Measurements from ENCODE around the gene HEXB. TPM values are rescaled to one million over a fixed set of nuclear protein-coding genes. Genes with fewer than 3 reads are reported as not detected.

HEXB gene
- polyA plus RNA-seq, 1 experiment: 246 TPM

GRCh38 chr5:74766418-74766848, 81.4 kb downstream of the HEXB start:
- no peak for DNase-seq (ENCODE audit: low read depth, low spot score)
- H3K27ac ChIP-seq (ENCODE audit: low read depth, low read length): no peak overlapping the region
- POLR2A ChIA-PET: interaction anchor here (0.7 to 1.0 kb wide), 3 partner anchors 10 to 570 kb away, joined by 3 to 4 read pairs (median 4); partner anchors contain the start of genes HEXB and HMGCR
- TF ChIP-seq, protein P1, sequence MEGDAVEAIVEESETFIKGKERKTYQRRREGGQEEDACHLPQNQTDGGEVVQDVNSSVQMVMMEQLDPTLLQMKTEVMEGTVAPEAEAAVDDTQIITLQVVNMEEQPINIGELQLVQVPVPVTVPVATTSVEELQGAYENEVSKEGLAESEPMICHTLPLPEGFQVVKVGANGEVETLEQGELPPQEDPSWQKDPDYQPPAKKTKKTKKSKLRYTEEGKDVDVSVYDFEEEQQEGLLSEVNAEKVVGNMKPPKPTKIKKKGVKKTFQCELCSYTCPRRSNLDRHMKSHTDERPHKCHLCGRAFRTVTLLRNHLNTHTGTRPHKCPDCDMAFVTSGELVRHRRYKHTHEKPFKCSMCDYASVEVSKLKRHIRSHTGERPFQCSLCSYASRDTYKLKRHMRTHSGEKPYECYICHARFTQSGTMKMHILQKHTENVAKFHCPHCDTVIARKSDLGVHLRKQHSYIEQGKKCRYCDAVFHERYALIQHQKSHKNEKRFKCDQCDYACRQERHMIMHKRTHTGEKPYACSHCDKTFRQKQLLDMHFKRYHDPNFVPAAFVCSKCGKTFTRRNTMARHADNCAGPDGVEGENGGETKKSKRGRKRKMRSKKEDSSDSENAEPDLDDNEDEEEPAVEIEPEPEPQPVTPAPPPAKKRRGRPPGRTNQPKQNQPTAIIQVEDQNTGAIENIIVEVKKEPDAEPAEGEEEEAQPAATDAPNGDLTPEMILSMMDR (IDR thresholded peaks at IDR 0.05; ENCODE audit: low read depth, low read length): peak; percentile 48
- CTCF ChIA-PET: interaction anchor here (0.6 to 1.5 kb wide), 11 partner anchors 12 to 470 kb away, joined by 3 to 9 read pairs (median 4); partner anchors contain the start of gene ANKRD31
- H3K27me3 ChIP-seq (ENCODE audit: control insufficient read depth, insufficient read depth, low read length): no peaks in the 10 kb centered on the region
- peaks cover 2% of the 10 kb centered on the region; the same call in 1 of the 2 replicates for H3K9me3 ChIP-seq (ENCODE audit: control insufficient read depth, insufficient read depth, low read length)
- peak overlapping the region; percentile 99 for H3K4me3 ChIP-seq (ENCODE audit: low read depth, low read length)

GRCh38 chr5:74766849-74767578, 82.0 kb downstream of the HEXB start, which contains the start of the genes GFM2 and NSA2:
Gene GFM2 (minus strand): TSS chr5:74767117. CDS start chr5:74763742, 3,375 bp downstream.
Gene NSA2 (plus strand): TSS chr5:74767249. CDS start chr5:74767361, 112 bp downstream.
- Histone ChIP-seq H3K27me3 (ENCODE audit: control insufficient read depth, insufficient read depth, low read length) (no peaks in the 10 kb centered on the region), H3K9me3 (ENCODE audit: control insufficient read depth, insufficient read depth, low read length) (peaks cover 2% of the 10 kb centered on the region; the same call in 1 of the 2 replicates), H3K4me3 (ENCODE audit: low read depth, low read length) (peak within 1 kb of the TSS; percentile 99), H3K27ac (ENCODE audit: low read depth, low read length) (peak within 1 kb of the TSS; percentile 67)
- TF ChIP-seq, protein P1 (IDR thresholded peaks at IDR 0.05; ENCODE audit: low read depth, low read length): no peak
- DNase-seq (ENCODE audit: low read depth, low spot score): peak; percentile 81
- ChIA-PET POLR2A (interaction anchor here (0.7 to 1.0 kb wide), 3 partner anchors 9 to 570 kb away, joined by 3 to 4 read pairs (median 4); partner anchors contain the start of genes HEXB and HMGCR), CTCF (interaction anchor here (0.6 to 1.5 kb wide), 10 partner anchors 16 to 470 kb away, joined by 3 to 9 read pairs (median 4); partner anchors contain the start of gene ANKRD31)

DNA sequence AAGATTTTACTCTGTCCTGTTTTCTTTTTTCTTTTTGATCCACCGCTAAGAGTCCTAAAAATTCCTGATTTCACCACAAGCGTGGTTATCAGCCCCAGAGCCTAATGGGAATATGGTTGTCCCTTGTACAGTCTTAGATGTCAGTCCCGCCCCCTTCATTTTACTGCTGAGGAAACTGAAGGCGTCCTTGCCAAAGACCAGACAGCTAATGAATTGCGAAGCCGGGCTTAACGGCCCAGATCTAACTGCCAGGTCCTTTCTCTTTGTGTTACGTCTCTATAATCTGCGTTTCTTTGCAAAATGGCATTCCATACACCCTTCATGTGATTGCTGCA, 82.5 kb downstream of the HEXB start:
- TF ChIP-seq, protein P1 (IDR thresholded peaks at IDR 0.05; ENCODE audit: low read depth, low read length): no peak
- POLR2A ChIA-PET: interaction anchor here (1.0 kb wide), 1 partner anchor 82 kb away, joined by 4 read pairs; the partner anchor contains the start of gene HEXB
- peak overlapping the region; percentile 99 for H3K4me3 ChIP-seq (ENCODE audit: low read depth, low read length)
- no peak for DNase-seq (ENCODE audit: low read depth, low spot score)
- peaks cover 2% of the 10 kb centered on the region; the same call in 1 of the 2 replicates for H3K9me3 ChIP-seq (ENCODE audit: control insufficient read depth, insufficient read depth, low read length)
- H3K27ac ChIP-seq (ENCODE audit: low read depth, low read length): peak overlapping the region; percentile 67
- no peaks in the 10 kb centered on the region for H3K27me3 ChIP-seq (ENCODE audit: control insufficient read depth, insufficient read depth, low read length)
- CTCF ChIA-PET: interaction anchor here (1.3 to 1.5 kb wide), 2 partner anchors 97 to 149 kb away, joined by 3 to 4 read pairs; no protein-coding TSS in a partner anchor

Small RNA genes within 50 kb of the gene (small RNA-seq; reads per million reads assigned to genes)
- not detected for gene RNU6-658P (ENCODE audit: insufficient read length, low read depth)

Other genes with a start within 250 kb of the HEXB start
- 19.3 and 23.1 TPM in 2 replicates for gene ENC1, start 44.5 kb upstream of the HEXB start, polyA plus RNA-seq (2011; rRNA removed)
- 43.9 and 52.5 TPM in 2 replicates for gene GFM2, start 81.9 kb downstream of the HEXB start, polyA plus RNA-seq (2011; rRNA removed)
- 90.1 and 138 TPM in 2 replicates for gene NSA2, start 82.0 kb downstream of the HEXB start, polyA plus RNA-seq (2011; rRNA removed)
- 0.05 TPM in 1 of 2 replicates, not detected in the other for gene FAM169A, start 181.2 kb downstream of the HEXB start, polyA plus RNA-seq (2011; rRNA removed)

Measured in AG04450 (cell line).